HG03045 (cell line): Measurements from ENCODE around the gene MIAT.

Experiments used
- ATAC-seq: cut with Tn5 transposase; IDR thresholded peaks from one replicate; pipeline ENCODE4 v1.9.1; 2021; ENCODE audit warnings: mild to moderate bottlenecking, moderate library complexity; ENCODE audit not compliant: unreplicated experiment

MIAT gene

GRCh38 chr22:26724414-26724813, 67.0 kb downstream of the MIAT start:
- ATAC-seq, result no peak

- ATAC-seq, result no peak
Observed at GRCh38 chr22:26725012-26725676, 67.8 kb downstream of the MIAT start.
